ENCODE results near the gene KATNAL2.

DNA sequence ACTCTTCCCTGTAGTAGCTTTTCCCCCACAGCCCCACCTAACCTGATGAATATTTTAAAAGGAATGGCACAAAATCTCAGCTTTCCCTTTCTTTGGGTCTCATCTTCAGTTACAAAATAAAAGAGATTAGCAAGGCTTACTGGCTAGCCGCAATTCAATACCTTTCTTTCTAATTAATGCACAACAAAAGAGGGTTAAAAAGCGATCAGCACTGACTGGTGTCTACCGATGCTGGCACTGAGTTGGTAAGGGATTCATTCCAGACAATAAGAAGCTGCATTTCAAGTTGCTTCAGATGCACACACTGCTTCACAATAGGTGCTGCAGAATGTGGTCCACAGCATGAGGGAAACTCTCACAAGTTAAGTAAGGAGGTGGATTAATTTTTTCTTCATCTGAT is 191.0 kb downstream of the KATNAL2 start:
- TF ChIP-seq, protein P1, sequence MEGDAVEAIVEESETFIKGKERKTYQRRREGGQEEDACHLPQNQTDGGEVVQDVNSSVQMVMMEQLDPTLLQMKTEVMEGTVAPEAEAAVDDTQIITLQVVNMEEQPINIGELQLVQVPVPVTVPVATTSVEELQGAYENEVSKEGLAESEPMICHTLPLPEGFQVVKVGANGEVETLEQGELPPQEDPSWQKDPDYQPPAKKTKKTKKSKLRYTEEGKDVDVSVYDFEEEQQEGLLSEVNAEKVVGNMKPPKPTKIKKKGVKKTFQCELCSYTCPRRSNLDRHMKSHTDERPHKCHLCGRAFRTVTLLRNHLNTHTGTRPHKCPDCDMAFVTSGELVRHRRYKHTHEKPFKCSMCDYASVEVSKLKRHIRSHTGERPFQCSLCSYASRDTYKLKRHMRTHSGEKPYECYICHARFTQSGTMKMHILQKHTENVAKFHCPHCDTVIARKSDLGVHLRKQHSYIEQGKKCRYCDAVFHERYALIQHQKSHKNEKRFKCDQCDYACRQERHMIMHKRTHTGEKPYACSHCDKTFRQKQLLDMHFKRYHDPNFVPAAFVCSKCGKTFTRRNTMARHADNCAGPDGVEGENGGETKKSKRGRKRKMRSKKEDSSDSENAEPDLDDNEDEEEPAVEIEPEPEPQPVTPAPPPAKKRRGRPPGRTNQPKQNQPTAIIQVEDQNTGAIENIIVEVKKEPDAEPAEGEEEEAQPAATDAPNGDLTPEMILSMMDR (conservative IDR thresholded peaks at IDR 0.05): no peak
- TF ChIP-seq EZH2 (IDR thresholded peaks at IDR 0.05; ENCODE audit: low read depth): no peak

Measured in PC-9 (cell line).